Measurements from ENCODE around the gene ST6GALNAC3. TPM values are rescaled to one million over a fixed set of nuclear protein-coding genes. Genes with fewer than 3 reads are reported as not detected.
A peak's percentile ranks its signal among the peaks of the same experiment; 100 is the strongest.

ST6GALNAC3 gene
- total RNA-seq, 1 donor from 2014 or later, result 23.6 TPM

DNA sequence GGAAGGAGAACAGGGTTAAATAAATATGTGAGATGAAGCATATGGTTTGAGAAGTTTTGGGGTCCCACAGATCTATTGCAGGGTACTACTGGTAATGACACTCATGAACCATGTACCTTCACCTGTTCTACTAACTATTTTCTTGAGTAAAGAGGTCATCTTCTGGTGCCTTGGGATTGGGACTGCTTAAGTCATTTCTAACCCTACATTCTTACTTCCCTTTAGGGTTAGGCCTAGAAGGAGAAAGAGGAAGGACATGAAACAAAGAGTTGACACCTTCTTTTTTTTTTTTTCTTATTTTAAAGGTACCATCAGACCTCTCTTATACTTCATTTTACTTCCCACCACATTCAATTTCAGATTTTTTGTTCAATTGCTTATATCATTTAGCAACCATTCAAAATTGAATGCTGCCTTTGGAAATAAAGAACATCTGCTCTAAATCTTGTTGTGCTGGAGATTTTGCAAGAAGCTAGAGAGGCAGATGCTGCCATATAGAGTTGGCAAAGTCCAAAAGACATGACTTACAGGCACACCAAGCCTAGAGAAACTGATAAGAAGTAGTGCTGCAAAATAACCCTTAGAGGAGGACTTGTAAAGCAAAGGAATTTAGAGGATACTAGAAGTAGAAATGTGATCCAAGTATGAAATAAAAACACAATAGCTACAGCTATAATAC is 418.3 kb downstream of the ST6GALNAC3 start:
- Histone ChIP-seq H3K79me2 (ENCODE audit: low read depth) (no peaks in the 10 kb centered on the region), H3K9me3 (ENCODE audit: low read depth) (no peaks in the 10 kb centered on the region), H3K4me3 (no peak overlapping the region), H3K27me3 (no peaks in the 10 kb centered on the region), H3K4me1 (peaks cover 16% of the 10 kb centered on the region), H3F3A (ENCODE audit: low read depth) (no peaks in the 10 kb centered on the region), H2AFZ (replicated peaks) (no peak overlapping the region), H3K27ac (no peak overlapping the region), H3K4me2 (no peak overlapping the region), H3K36me3 (no peaks in the 10 kb centered on the region), H4K20me1 (ENCODE audit: low read depth) (no peaks in the 10 kb centered on the region), H3K9ac (no peak overlapping the region)
- DNase-seq (ENCODE audit: low spot score), result no peak
- H3K27ac Mint-ChIP-seq, result peak overlapping the region; percentile 84
- H3K9me3 Mint-ChIP-seq, result peaks cover 8% of the 10 kb centered on the region
- H3K36me3 Mint-ChIP-seq, result peaks cover 28% of the 10 kb centered on the region
- TF ChIP-seq EZH2 (IDR thresholded peaks at IDR 0.05), result no peak
- no peak for TF ChIP-seq EZH2phosphoT487 (IDR thresholded peaks at IDR 0.05)
- TF ChIP-seq, protein P1, sequence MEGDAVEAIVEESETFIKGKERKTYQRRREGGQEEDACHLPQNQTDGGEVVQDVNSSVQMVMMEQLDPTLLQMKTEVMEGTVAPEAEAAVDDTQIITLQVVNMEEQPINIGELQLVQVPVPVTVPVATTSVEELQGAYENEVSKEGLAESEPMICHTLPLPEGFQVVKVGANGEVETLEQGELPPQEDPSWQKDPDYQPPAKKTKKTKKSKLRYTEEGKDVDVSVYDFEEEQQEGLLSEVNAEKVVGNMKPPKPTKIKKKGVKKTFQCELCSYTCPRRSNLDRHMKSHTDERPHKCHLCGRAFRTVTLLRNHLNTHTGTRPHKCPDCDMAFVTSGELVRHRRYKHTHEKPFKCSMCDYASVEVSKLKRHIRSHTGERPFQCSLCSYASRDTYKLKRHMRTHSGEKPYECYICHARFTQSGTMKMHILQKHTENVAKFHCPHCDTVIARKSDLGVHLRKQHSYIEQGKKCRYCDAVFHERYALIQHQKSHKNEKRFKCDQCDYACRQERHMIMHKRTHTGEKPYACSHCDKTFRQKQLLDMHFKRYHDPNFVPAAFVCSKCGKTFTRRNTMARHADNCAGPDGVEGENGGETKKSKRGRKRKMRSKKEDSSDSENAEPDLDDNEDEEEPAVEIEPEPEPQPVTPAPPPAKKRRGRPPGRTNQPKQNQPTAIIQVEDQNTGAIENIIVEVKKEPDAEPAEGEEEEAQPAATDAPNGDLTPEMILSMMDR (IDR thresholded peaks at IDR 0.05), result no peak
- no peak overlapping the region for H3K4me3 Mint-ChIP-seq
- peaks cover 21% of the 10 kb centered on the region for H3K4me1 Mint-ChIP-seq
- H3K27me3 Mint-ChIP-seq (ENCODE audit: insufficient read depth, low read depth), result peaks cover 3% of the 10 kb centered on the region

DNA sequence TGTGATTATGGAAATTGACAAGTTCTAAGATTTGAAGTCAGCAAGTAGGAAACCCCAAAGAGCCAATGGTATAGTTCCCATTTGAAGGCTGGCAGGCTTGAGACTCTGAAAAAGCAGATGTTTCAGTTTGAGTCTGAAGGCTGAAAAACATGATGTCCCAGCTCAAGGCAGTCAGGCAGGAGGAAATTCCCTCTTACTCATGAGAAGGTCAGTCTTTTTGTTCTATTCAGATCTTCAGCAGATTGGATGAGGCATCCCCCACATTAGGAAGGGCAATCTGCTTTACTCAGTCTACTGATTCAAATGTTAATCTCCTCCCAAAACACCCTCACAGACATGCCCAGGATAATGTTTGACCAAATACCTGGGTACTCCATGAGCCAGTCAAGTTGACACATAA is 420.3 kb downstream of the ST6GALNAC3 start:
- Mint-ChIP-seq H3K4me1 (peaks cover 36% of the 10 kb centered on the region), H3K27ac (no peak overlapping the region), H3K36me3 (peaks cover 18% of the 10 kb centered on the region), H3K27me3 (ENCODE audit: insufficient read depth, low read depth) (peaks cover 3% of the 10 kb centered on the region), H3K9me3 (peaks cover 2% of the 10 kb centered on the region), H3K4me3 (no peak overlapping the region)
- Histone ChIP-seq H3K36me3 (no peaks in the 10 kb centered on the region), H3K9ac (no peak overlapping the region), H2AFZ (replicated peaks) (no peak overlapping the region), H3K9me3 (ENCODE audit: low read depth) (no peaks in the 10 kb centered on the region), H3K4me1 (peaks cover 35% of the 10 kb centered on the region), H3F3A (ENCODE audit: low read depth) (peaks cover 9% of the 10 kb centered on the region), H4K20me1 (ENCODE audit: low read depth) (no peaks in the 10 kb centered on the region), H3K27me3 (no peaks in the 10 kb centered on the region), H3K27ac (no peak overlapping the region), H3K4me3 (no peak overlapping the region), H3K4me2 (peak overlapping the region; percentile 17), H3K79me2 (ENCODE audit: low read depth) (no peaks in the 10 kb centered on the region)
- TF ChIP-seq EZH2phosphoT487 (IDR thresholded peaks at IDR 0.05) (no peak), EZH2 (IDR thresholded peaks at IDR 0.05) (no peak)
- TF ChIP-seq, protein P1 (IDR thresholded peaks at IDR 0.05), result no peak
- DNase-seq (ENCODE audit: low spot score), result no peak

DNA sequence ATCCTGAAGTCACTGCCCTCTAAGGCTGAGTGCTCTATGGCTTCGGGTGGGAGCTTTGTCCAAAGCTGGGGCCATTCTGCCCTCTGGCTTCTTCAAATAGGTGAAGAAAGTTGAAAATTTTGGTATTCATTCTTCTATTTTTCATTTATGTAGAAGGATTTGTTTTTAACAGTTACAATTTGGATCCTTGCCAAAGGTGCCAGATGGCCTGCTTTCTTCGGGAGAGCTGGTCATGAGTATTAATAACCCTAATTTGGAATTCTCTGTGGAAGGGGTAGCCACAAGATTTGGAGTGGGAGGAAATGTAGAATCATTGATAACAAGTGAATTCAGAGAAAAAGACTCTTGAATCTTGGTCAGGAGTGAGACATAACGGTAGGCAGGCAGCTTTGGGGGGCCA is 422.3 kb downstream of the ST6GALNAC3 start:
- Histone ChIP-seq H3F3A (ENCODE audit: low read depth) (peaks cover 30% of the 10 kb centered on the region), H2AFZ (replicated peaks) (no peak overlapping the region), H3K79me2 (ENCODE audit: low read depth) (no peaks in the 10 kb centered on the region), H3K4me1 (peaks cover 48% of the 10 kb centered on the region), H3K4me2 (no peak overlapping the region), H3K36me3 (no peaks in the 10 kb centered on the region), H3K27ac (no peak overlapping the region), H3K27me3 (no peaks in the 10 kb centered on the region), H3K9me3 (ENCODE audit: low read depth) (no peaks in the 10 kb centered on the region), H3K4me3 (no peak overlapping the region), H4K20me1 (ENCODE audit: low read depth) (no peaks in the 10 kb centered on the region), H3K9ac (no peak overlapping the region)
- Mint-ChIP-seq H3K4me1 (peaks cover 52% of the 10 kb centered on the region), H3K4me3 (no peak overlapping the region), H3K9me3 (peaks cover 2% of the 10 kb centered on the region), H3K27ac (no peak overlapping the region), H3K36me3 (peaks cover 16% of the 10 kb centered on the region), H3K27me3 (ENCODE audit: insufficient read depth, low read depth) (peaks cover 3% of the 10 kb centered on the region)
- TF ChIP-seq, protein P1 (IDR thresholded peaks at IDR 0.05), result no peak
- TF ChIP-seq EZH2 (IDR thresholded peaks at IDR 0.05) (no peak), EZH2phosphoT487 (IDR thresholded peaks at IDR 0.05) (no peak)
- DNase-seq (ENCODE audit: low spot score), result no peak
